Neuronal stem cell (in vitro differentiated cells): ENCODE measurements around the gene NR4A3. TPM values are rescaled to one million over a fixed set of nuclear protein-coding genes. Genes with fewer than 3 reads are reported as not detected.

Experiments
- DNase-seq: peaks from one replicate; pipeline ENCODE4 v3.0.0-alpha.2; 2013; ENCODE audit warnings: low spot score
- H2AFZ ChIP-seq: one replicate; pipeline ENCODE4 v1.6.1; 2013; ENCODE audit warnings: mild to moderate bottlenecking, low read length, inconsistent platforms
- H2AK5ac ChIP-seq: 2 replicates; pipeline ENCODE4 v1.6.1; 2013; ENCODE audit warnings: low read depth, mild to moderate bottlenecking, inconsistent platforms, low read length, moderate library complexity, mixed read lengths
- H2BK120ac ChIP-seq: 2 replicates; pipeline ENCODE4 v1.6.1; 2013; ENCODE audit warnings: low read depth, mild to moderate bottlenecking, inconsistent platforms, low read length, moderate library complexity, mixed read lengths
- H2BK12ac ChIP-seq: one replicate; pipeline ENCODE4 v1.6.1; 2013; ENCODE audit warnings: low read length, inconsistent platforms
- H2BK15ac ChIP-seq: 2 replicates; pipeline ENCODE4 v1.6.1; 2013; ENCODE audit warnings: mild to moderate bottlenecking, low read length, inconsistent platforms, mixed read lengths
- H2BK5ac ChIP-seq: one replicate; pipeline ENCODE4 v1.6.1; 2013; ENCODE audit warnings: inconsistent platforms, mild to moderate bottlenecking, low read length, moderate library complexity
- H3K14ac ChIP-seq: one replicate; pipeline ENCODE4 v1.6.1; 2013; ENCODE audit warnings: low read length, inconsistent platforms
- H3K18ac ChIP-seq: 2 replicates; pipeline ENCODE4 v1.6.1; 2013; ENCODE audit warnings: low read length, inconsistent platforms
- H3K23ac ChIP-seq: 2 replicates; pipeline ENCODE4 v1.6.1; 2013; ENCODE audit warnings: low read depth, mild to moderate bottlenecking, mixed read lengths, low read length, inconsistent platforms; ENCODE audit not compliant: poor library complexity
- H3K27ac ChIP-seq: replicated peaks from 3 replicates; pipeline ENCODE4 v1.5.1; 2013; ENCODE audit warnings: low read length, inconsistent platforms
- H3K27me3 ChIP-seq, 3 experiments: 2 replicates each; pipeline ENCODE4 v1.6.1; 2013; ENCODE audit warnings: low read length in 3 of 3, mild to moderate bottlenecking in 2 of 3, inconsistent platforms in 1 of 3, low read depth in 1 of 3, mixed read lengths in 1 of 3, moderate library complexity in 1 of 3; ENCODE audit not compliant: control insufficient read depth in 3 of 3, insufficient read depth in 3 of 3
- H3K36me3 ChIP-seq, 2 donors: replicated peaks in 1 of 2; 2 replicates each; pipeline ENCODE4 v1.6.1; 2013; ENCODE audit warnings: low read length in 2 of 2; ENCODE audit not compliant: control insufficient read depth in 2 of 2, insufficient read depth in 2 of 2
- H3K4ac ChIP-seq: 2 replicates; pipeline ENCODE4 v1.6.1; 2013; ENCODE audit warnings: inconsistent platforms, mild to moderate bottlenecking, low read length, moderate library complexity
- H3K4me1 ChIP-seq, 2 donors: 1 replicate in 1 of 2; 2 replicates in 1 of 2; pipeline ENCODE4 v1.6.1; 2013; ENCODE audit warnings: low read length in 2 of 2, low read depth in 1 of 2; ENCODE audit not compliant: control insufficient read depth in 2 of 2, insufficient read depth in 1 of 2
- H3K4me2 ChIP-seq: one replicate; pipeline ENCODE4 v1.6.1; 2013; ENCODE audit warnings: mild to moderate bottlenecking, low read length, inconsistent platforms; ENCODE audit not compliant: insufficient read depth, poor library complexity, severe bottlenecking
- H3K4me3 ChIP-seq, 2 donors: 2 replicates each; pipeline ENCODE4 v1.5.1; 2013; ENCODE audit warnings: low read length in 2 of 2, mild to moderate bottlenecking in 2 of 2, inconsistent platforms in 1 of 2, moderate library complexity in 1 of 2
- H3K79me1 ChIP-seq: one replicate; pipeline ENCODE4 v1.6.1; 2013; ENCODE audit warnings: low read depth, mild to moderate bottlenecking, inconsistent platforms, low read length, moderate library complexity
- H3K9ac ChIP-seq: one replicate; pipeline ENCODE4 v1.6.1; 2013; ENCODE audit warnings: mild to moderate bottlenecking, low read depth, low read length, inconsistent platforms; ENCODE audit not compliant: poor library complexity
- H3K9me3 ChIP-seq, 2 donors: replicated peaks in 1 of 2; 2 replicates each; pipeline versions ENCODE3 to v1.6.1; 2013; ENCODE audit warnings: low read length in 2 of 2, mild to moderate bottlenecking in 2 of 2, inconsistent platforms in 1 of 2, low read depth in 1 of 2, mixed read lengths in 1 of 2, moderate library complexity in 1 of 2; ENCODE audit not compliant: control insufficient read depth in 2 of 2, insufficient read depth in 1 of 2
- H4K8ac ChIP-seq: one replicate; pipeline ENCODE4 v1.6.1; 2013; ENCODE audit warnings: low read depth, mild to moderate bottlenecking, inconsistent platforms, low read length, moderate library complexity
- H4K91ac ChIP-seq: one replicate; pipeline ENCODE4 v1.6.1; 2013; ENCODE audit warnings: low read length, low read depth, mild to moderate bottlenecking, inconsistent platforms; ENCODE audit not compliant: poor library complexity
- WGBS, 2 donors: extraction: QIAGEN DNeasy Blood & Tissue Kit; methylation state at CpG; one replicate each; pipeline ENCODE4 v1.1.7; 2013; ENCODE audit warnings: missing lambda C conversion rate in 2 of 2, mixed read lengths in 1 of 2; ENCODE audit not compliant: insufficient read length in 2 of 2, insufficient replicate concordance in 1 of 2; ENCODE audit errors: extremely low coverage in 2 of 2; 5-methylcytosine and 5-hydroxymethylcytosine counted together
- polyA plus RNA-seq, 2 experiments: library from polyadenylated mRNA; stranded (reverse); fragments of 200-250 nt; gene quantifications; one replicate each; pipeline ENCODE4 v1.2.3, GENCODE V29; 2013

The NR4A3 gene
- polyA plus RNA-seq (2013, experiment 1 of 2): 1.3 TPM
- 1.3 TPM for polyA plus RNA-seq (2013, experiment 2 of 2)

DNA sequence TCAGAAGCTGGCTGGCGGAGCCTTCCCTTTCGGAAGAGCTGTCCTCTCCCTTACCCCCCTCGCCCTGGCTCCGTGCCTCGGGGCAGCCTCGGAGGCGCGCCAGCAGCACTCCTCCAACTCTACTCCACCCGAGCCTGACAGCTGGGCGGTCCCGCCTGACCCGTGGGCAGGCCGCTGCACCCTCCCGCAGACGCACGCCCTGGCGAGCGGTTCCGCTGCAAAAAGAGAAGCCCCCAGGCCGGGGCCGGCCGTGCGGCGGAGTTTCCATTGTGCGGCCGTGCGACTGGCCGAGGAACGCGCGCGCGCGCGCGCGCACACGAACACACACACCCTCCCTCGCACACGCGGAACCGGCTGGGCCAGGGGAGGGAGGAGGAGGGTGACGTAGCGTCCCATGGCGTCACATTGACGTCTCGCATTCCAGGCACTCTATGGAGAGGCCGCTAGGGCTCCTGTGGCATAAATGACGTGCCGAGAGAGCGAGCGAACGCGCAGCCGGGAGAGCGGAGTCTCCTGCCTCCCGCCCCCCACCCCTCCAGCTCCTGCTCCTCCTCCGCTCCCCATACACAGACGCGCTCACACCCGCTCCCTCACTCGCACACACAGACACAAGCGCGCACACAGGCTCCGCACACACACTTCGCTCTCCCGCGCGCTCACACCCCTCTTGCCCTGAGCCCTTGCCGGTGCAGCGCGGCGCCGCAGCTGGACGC is at the start of gene NR4A3:
NR4A3 (plus strand) TSS at position 490 of the 713 bp plus-strand sequence. CDS start 6,158 bp downstream, outside the sequence.
- Histone ChIP-seq H3K18ac (peak within 1 kb of the TSS; percentile 98), H3K4me2 (peak within 1 kb of the TSS; percentile 100), H3K27ac (peak within 1 kb of the TSS; percentile 71), H3K27me3 (peaks cover 0 to 36% (median 10%) of the 10 kb centered on the region in 3 experiments), H4K8ac (no peak within 1 kb of the TSS), H3K36me3 (no peaks in the 10 kb centered on the region), H3K4me3 (peak within 1 kb of the TSS; percentile 69 to 87), H2BK120ac (peak within 1 kb of the TSS; percentile 93), H2AFZ (peak within 1 kb of the TSS; percentile 98), H2AK5ac (peak within 1 kb of the TSS; percentile 44), H2BK15ac (peak within 1 kb of the TSS; percentile 71), H3K23ac (peak within 1 kb of the TSS; percentile 97), H3K9me3 (peaks cover 0 to 2% of the 10 kb centered on the region in 2 donors), H2BK12ac (peak within 1 kb of the TSS; percentile 46), H3K9ac (peak within 1 kb of the TSS; percentile 95), H2BK5ac (peak within 1 kb of the TSS; percentile 88), H3K14ac (peak within 1 kb of the TSS; percentile 97), H3K79me1 (peaks cover 3% of the 10 kb centered on the region), H3K4me1 (peaks cover 7 to 15% of the 10 kb centered on the region in 2 donors), H3K4ac (no peak within 1 kb of the TSS), H4K91ac (no peak within 1 kb of the TSS)
- DNase-seq: peak; percentile 97
- WGBS, 2 donors: no CpG with 5 or more reads among the region's 75 CpGs

DNA sequence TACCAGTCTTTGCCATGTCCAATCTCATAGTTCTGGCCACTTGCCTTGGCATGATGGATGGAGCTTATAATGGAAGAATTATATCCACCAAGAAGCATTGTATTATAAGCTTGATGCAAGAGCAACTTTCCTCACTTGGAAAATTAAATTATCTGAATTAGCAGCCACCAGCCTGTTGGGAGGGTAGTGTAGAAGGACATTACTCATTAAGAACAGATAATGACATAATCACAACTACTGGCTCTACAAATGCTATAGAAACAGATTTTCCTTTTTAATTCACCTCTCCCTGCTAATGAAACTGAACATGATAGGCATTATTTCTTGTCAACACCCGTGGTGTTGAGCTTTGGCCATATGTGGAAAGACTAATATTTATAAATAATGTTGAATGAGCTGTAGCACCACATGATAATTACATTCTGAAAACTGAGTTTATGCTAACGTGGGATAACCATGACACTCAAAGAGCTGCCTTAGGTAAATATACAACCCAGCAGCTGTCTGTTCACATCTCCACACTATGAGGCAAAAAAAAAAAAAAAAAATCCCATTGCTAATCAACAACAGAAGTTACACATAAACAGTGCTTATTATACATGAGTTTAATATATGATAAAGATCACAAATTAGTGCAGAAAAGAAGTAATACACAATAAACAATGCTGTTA is 48.1 kb upstream of the NR4A3 start:
- no peak overlapping the region for H3K18ac ChIP-seq
- H3K4me3 ChIP-seq: no peak overlapping the region
- H3K27me3 ChIP-seq: no peaks in the 10 kb centered on the region
- no peak overlapping the region for H2BK12ac ChIP-seq
- no peak overlapping the region for H3K9ac ChIP-seq
- no peaks in the 10 kb centered on the region for H3K9me3 ChIP-seq
- H3K14ac ChIP-seq: no peak overlapping the region
- H3K36me3 ChIP-seq: no peaks in the 10 kb centered on the region
- H4K91ac ChIP-seq: no peak overlapping the region
- H3K4me1 ChIP-seq: no peaks in the 10 kb centered on the region
- no peak overlapping the region for H3K4me2 ChIP-seq
- no peak overlapping the region for H3K23ac ChIP-seq
- WGBS, 2 donors: no CpG with 5 or more reads among the region's 2 CpGs
- H3K79me1 ChIP-seq: no peaks in the 10 kb centered on the region
- no peak overlapping the region for H3K27ac ChIP-seq
- H2AFZ ChIP-seq: no peak overlapping the region
- H2AK5ac ChIP-seq: no peak overlapping the region
- no peak overlapping the region for H4K8ac ChIP-seq
- no peak overlapping the region for H3K4ac ChIP-seq
- DNase-seq: no peak
- H2BK120ac ChIP-seq: no peak overlapping the region
- no peak overlapping the region for H2BK15ac ChIP-seq
- no peak overlapping the region for H2BK5ac ChIP-seq

DNA sequence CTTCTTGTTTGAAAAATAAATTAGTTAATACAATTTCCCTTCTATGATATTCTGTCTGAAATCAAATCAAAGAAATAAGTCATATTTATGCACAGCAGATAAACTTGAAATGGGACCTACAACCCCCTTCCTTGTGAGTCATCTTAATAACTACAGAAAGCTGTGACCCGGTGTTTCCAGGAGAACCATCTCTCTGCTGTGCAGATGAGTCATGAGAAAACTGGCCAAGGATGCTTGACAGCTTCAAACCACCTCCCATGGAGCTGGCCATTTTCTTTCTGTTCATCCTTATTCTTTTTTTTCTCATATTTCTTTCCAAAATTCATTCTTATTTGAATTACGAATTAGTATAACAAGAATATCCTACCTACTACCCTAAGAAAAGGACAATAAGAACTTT is 43.4 kb upstream of the NR4A3 start:
- Histone ChIP-seq H3K4me2 (no peak overlapping the region), H4K91ac (no peak overlapping the region), H3K14ac (no peak overlapping the region), H2BK120ac (no peak overlapping the region), H2BK5ac (no peak overlapping the region), H3K36me3 (no peaks in the 10 kb centered on the region), H2AK5ac (no peak overlapping the region), H2BK12ac (no peak overlapping the region), H2AFZ (no peak overlapping the region), H3K23ac (no peak overlapping the region), H2BK15ac (no peak overlapping the region), H3K4me1 (no peaks in the 10 kb centered on the region), H3K79me1 (no peaks in the 10 kb centered on the region), H3K9ac (no peak overlapping the region), H3K27me3 (no peaks in the 10 kb centered on the region), H3K4me3 (no peak overlapping the region), H3K18ac (no peak overlapping the region), H4K8ac (no peak overlapping the region), H3K27ac (no peak overlapping the region), H3K4ac (no peak overlapping the region), H3K9me3 (no peaks in the 10 kb centered on the region)
- WGBS, 2 donors: 100% methylated on average over 1 of the region's 2 CpGs; no CpG with 5 or more reads in 1 of the 2 donors
- no peak for DNase-seq

DNA sequence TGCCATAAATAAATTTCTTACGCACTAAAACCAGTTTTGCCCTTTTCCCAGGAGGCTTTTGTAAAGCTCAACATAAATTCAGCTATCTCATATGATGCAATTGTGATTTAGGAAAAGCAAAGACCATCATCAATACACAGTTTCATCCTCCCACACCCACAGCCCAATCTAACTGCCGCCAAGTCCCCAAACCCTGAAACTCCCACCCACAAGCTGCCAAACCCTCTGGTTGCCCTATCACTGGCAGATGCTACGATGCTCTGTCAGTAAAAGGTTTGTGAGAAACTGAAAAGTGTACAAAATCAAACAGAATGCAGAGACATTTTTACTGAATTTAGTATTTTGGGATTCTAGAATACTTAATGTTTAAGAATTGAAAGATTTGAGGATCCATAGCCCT is 42.8 kb upstream of the NR4A3 start:
- Histone ChIP-seq H3K9ac (no peak overlapping the region), H3K9me3 (no peaks in the 10 kb centered on the region), H3K27ac (no peak overlapping the region), H3K23ac (no peak overlapping the region), H2BK120ac (no peak overlapping the region), H2AFZ (no peak overlapping the region), H3K79me1 (no peaks in the 10 kb centered on the region), H3K4me2 (no peak overlapping the region), H3K4me3 (no peak overlapping the region), H3K14ac (no peak overlapping the region), H3K4me1 (no peaks in the 10 kb centered on the region), H3K36me3 (no peaks in the 10 kb centered on the region), H3K4ac (no peak overlapping the region), H2BK12ac (no peak overlapping the region), H3K27me3 (no peaks in the 10 kb centered on the region), H2BK15ac (no peak overlapping the region), H2BK5ac (no peak overlapping the region), H4K8ac (no peak overlapping the region), H3K18ac (no peak overlapping the region), H2AK5ac (no peak overlapping the region), H4K91ac (no peak overlapping the region)
- DNase-seq: no peak
- WGBS, 2 donors: no CpG with 5 or more reads among the region's 3 CpGs
